ENCODE data around the gene SCO2.

Gene SCO2

DNA sequence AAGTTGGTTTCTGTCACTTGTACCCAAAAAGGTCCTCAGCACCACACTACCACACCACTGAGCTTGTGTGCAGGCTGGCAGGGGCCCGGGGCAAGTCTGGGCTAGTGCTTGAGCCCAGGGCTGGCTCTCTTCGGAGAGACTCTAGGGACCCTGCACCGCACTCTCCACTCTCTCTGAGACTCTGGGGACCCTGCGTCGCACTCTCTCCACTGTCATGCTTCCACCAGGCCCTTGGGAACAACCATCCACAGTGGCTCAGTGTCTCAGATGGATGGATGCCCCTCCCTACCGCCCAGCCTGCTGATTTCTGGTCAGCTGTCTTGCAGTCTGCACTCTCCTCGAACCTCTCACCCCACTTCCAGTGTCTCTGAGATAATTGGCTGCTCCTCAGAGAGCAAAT lies 48.5 kb downstream of the SCO2 start:
- no peak for DNase-seq (ENCODE audit: low read depth)

DNA sequence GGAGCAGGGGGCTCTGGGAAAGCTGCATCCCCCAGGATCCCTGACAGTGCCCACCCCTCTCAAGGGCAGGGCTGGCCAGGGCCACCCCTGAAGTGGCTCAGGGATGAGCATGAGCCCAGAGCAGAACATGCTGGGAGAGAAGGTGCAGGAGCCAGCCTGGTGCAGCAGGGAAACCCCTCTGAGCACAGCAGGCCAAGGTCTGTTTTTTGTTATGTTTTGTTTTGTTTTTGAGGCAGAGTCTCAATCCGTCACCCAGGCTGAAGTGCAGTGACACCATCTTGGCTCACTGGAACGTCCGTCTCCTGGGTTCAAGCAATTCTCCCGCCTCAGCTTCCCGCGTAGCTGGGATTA lies 49.8 kb downstream of the SCO2 start:
- no peak for DNase-seq (ENCODE audit: low read depth)

DNA sequence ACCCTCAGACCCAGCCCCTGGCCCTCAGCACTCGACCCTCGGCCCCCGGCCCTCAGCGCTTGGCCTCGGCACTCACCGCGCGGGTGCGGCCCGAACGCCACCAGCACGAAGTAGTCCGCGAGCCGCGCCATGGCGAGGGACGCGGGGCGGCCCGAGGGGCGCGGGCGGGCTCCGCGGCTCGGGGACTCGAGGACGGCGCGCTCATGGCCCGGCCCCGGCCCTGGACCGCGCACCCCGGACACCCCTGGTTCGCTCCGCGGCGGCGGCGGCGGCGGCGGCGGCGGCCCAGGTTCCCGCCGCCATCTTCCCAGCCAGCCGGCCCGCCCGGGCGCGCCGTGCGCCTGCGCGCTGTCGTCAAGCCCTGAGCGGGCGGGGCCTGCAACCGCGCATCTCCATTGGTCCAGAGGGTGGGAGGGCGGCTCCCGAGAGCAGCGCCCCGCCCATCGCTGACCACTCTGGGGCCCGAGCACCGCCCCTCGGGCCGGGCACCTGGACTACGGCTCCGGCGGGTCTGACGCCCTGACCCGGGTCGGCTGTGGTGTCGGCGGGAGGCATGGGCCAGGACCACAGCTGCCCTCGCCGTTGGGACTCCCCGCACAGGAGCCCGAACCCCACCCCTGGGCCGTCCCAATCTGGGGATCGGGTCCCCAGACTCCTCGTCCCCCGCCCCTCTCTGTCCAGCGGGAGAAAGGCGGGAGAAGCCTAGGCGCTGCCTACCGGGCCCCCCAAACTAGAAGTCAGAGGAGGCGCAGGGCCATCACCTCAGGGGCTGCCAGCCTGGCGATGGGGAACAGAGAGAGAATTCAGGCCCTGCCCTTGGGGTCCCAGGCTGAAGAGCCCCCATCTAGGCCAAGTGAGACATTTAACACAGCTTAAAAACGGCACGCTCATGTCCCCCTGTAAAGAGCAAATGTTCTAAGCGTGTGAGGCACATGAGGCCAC lies 50.4 kb downstream of the SCO2 start, which contains the start of gene SBF1:
TSS of gene SBF1 (minus strand) at position 326 of the 942 bp plus-strand sequence. CDS start at position 131, 195 bp downstream.
- peak; percentile 75 for DNase-seq (ENCODE audit: low read depth)

DNA sequence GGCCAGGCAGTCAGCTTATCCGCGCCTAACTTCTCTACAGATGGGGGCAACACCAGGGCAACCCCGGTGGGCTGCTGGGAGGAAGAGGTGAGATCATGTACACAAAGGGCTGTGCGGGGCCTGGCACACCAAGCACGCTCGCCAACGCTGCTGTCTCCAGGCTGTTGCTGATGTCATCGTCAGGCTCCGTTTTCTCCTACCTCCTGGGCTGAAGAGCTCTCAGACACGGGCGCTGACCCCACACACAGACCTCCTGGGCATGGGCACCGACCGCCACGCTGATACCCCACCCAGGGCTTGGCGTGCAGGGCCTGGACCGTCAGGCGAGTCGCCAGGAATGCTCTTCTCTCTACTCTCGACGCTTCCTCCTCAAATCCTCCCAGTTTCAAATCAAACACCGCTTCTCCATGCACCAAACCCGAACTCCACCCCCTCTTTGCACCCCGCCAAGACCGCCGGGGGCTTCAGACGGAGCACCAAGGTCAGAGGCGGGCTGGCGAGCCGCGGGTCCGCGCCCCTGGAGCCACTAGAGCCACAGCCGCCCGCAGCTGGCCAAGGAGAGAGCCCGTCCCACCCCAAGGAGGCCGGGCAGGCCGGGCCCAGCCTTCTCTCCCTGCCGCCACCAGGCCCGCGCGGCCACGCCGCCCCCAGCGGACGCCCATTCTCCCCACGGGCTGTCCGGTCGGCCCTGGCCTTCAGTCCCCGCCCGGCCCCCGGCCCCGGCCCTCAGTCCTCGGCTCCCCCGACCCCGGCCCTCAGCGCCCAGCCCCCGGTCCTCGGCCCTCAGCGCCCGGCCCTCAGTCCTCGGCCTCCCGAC lies 51.3 kb downstream of the SCO2 start:
- DNase-seq (ENCODE audit: low read depth): no peak

All from fibroblast of the conjunctiva (primary cell).